Stimulated activated CD4-positive, alpha-beta T cell treated with anti-CD3 and anti-CD28 coated beads, TNF-alpha, amount 100 ng/mL, for 1 hour (primary cell): ENCODE measurements around the gene ARL14EPL.

Experiments
- DNase-seq, 3 donors: peaks; one replicate each; pipeline ENCODE4 v3.0.0-alpha.2; 2020; ENCODE audit warnings: low read depth in 3 of 3, low spot score in 1 of 3

Gene ARL14EPL

DNA sequence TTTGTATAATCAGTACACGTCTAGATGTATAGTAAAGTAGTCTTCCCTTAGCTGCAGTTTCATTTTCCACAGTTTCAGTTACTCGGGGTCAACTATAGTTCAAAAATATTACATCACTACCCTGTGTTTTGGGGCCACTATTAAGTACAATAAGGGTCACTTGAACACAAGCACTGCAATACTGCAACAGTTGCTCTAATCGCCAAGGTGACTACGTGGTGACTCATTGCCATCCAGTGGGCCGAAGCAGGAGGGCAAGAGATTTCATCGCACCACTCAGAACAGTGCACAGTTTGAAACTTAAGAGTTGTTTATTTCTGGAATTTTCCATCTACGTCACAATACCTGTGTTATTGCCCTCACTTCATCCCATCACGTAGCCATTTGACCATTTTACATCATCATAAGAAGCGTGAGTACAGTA is at the start of gene ARL14EPL:
Gene ARL14EPL (plus strand): TSS at position 379 of the 424 bp plus-strand sequence. CDS start 18,994 bp downstream, outside the sequence.
- DNase-seq = no peak

DNA sequence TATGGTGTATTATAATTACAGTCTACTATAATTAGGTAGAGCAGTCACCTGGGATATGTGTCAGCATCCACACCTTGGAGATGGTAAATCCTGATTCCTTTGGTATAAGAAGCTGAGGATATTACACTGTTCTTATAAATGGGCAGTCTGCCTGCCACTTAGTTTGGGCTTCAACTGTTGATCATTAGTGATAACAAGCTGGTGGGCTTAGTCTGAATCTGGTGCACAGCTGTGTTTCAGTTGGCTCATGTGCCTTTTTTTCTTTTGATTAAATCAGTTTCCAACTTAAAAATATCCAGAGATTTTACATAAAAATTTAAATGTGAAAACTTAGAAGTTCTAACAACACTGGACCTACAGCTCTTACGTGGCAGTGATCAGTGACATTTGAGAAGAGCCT is 48.8 kb upstream of the ARL14EPL start:
- DNase-seq = no peak

DNA sequence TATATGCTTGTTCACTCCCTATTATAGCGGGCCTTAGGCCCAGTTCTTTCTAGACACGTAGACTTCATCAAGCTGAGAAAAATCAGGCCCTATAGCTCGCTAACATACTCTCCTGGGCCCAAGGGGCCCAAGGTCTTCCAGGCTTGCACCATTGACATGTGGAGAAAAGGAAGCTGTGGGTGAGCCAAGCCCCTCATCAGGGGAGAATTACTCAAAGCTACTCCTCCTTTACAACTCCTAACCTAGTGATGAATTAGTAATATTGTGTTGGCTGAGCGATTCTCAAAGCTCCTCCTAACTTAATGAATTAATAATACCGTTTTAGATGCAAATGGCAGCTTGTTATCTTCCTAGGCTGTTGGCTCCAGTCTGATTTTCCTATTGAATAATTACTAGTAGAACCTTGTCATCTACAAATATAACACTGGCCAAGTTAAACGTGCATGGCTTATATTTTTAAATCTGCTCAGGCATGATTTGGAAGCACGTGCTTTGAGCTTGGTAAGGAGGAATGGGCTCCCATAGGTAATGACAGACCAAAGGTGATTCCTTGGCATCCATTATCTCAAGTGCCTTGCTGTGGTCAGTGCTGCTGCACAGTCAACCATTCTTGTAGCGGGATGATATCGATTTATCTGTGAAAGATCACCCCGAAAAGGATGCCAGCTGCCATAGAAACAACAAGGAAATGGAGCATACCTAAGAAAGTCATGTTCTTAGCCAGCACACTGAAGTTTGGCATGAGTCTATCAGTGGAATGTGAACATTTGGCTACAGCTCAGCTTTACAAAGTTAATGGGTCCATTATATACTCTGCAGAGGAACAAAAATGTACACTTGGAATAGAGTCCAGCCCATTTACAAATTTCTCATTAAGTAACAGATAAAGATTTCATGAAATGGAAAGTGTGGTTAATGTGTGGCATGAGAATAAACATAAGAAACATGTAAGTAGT is 46.2 kb upstream of the ARL14EPL start:
- DNase-seq = no peak

DNA sequence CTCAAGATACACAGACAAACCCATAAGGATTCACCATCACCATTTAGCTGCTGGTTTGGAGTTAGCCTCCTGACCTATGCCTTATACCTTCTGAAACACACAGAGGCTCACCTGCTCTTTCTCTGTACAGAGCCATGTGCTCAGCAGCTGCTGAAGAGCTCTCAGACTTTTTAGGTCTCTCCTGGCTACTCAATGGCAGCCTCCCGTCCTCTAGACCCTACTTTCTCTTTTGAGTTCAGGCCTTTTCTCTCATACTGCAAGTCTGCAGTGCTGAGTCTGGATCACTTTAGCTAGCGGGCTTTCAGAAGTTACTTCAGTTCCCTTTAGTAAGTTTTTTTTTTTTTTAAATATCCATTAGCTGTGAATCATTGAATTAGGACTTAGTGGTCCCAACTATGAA is 44.3 kb upstream of the ARL14EPL start:
- no peak for DNase-seq

DNA sequence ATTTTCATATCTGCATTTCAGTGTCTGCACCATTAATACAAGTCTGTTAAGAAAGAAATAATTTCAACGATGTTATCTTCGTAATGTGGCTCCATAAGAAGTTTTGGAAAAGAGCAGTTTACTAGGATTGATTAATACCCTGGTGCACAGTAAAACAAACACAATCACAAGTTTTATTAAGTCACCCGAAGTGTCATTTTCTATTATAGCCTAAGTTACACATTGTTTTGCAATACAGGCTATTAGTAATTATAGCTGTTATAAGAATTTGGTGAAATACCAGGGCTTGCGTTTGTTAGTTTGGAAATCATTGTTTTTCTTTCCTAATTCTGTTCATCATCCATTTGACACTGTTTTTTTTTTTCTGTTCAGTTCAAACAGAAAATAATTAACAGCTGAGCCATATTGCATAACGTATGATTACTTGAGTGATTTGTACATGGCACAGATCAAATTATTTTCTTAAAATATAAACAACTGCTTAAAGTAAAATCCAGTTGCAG is 39.4 kb upstream of the ARL14EPL start:
- no peak for DNase-seq

DNA sequence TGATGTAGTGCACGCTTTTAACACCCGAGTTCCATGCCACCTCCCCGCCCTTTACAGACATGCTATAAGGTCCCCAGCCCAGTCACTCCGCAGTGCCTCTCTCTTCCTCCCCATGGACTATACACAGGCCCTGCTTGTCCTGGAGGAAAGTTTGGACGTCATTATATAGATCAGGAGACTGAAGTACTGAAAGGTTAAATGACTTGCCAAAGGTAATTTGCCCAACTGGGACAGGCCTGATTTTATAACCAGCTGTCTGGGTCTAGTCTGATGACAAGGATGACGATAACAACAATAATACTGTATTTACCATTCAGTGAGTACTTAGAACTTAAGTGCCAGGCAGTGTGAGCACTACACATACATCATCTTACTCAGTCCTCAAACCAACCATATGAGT is 36.9 kb upstream of the ARL14EPL start:
- no peak for DNase-seq

DNA sequence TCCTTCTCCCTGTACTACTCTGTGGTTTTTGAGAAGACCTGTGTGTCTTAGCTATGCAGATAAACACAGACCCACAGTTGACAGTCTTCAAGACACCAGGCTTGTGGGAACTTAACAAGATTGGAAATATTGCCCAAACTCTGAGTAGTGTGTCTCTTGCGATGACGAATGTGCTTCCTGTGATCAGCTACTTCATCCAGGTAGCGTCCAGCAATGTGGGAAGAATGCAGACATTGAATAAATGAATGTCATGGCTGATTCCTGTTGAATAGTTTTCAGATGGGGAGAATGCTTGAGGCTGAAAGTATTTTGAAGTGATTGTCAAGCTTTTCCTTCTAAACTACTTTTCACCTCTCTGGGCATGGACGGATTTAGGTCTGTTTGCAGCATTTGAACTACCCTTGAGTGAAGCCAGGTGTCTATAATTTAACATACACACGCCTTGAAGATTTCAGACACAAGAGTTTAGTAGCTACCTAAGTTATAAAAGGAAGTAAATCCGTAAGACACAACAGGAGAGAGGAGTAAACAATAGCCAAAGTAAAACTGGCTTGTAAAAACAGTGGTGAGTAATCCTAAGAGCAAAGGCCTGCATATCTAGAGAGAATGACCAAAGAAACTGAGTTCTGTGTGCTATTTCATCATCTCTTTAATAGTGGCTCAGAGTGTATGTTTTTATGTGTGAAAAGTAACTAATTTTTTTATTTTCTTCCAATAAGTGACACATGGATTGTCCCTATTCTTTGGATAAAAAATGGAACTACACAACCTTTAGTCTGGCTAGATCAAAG is 30.0 kb upstream of the ARL14EPL start:
- DNase-seq = no peak

DNA sequence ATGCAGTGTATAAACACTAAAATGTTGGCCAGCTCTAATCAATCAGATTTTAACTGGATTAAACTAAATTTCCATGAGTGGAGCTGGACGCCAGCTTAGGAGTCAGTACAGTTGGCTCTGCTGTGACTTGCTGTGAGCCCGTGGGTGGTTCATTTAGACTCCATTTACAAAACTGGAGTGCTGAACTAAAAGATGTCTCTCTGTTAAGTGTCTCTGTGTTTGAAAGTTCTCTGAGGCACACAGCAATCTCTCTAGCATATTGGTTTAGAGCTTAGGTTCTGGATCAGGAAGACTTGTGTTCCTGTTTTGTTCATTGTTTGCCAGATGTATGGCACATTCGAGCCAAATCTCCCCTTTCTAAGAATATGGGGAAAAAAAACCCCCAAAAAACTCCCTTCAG is 28.0 kb upstream of the ARL14EPL start:
- no peak for DNase-seq

DNA sequence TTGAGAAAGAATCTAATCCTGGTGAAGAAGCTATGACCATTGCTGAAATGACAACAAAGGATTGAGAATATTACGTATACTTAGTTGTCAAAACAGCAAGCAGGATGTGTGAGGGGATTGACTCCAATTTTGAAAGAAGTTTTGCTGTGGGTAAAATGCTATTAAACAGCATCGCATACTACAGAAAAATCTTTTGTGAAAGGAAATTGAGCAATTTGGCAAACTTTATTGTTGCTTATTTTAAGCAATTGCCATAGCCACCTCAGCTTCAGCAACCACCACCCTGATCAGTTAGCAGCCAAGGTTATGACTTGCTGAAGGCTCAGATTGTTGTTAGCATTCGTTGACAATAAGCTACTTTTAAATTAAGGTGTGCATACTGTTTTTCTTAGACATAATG is 22.5 kb upstream of the ARL14EPL start:
- DNase-seq = no peak

DNA sequence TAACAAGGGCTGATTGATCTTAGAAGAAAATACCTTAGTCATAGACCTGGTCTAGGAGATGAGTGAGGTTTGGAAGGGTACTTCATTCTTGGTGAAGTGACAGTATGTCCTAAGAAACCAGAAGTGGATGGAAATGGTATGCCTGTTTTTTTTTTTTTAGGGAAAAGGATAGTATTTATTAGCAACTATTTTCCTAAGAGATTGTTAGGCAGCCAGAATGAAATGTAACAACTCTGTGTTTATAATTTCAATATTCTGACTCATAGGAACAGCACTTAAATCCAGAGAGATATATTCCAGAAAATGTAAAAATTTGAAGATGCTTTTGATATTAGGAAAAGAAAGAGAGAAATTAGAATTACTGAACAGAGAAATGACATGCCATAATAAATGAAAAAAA is 21.2 kb upstream of the ARL14EPL start:
- no peak for DNase-seq

DNA sequence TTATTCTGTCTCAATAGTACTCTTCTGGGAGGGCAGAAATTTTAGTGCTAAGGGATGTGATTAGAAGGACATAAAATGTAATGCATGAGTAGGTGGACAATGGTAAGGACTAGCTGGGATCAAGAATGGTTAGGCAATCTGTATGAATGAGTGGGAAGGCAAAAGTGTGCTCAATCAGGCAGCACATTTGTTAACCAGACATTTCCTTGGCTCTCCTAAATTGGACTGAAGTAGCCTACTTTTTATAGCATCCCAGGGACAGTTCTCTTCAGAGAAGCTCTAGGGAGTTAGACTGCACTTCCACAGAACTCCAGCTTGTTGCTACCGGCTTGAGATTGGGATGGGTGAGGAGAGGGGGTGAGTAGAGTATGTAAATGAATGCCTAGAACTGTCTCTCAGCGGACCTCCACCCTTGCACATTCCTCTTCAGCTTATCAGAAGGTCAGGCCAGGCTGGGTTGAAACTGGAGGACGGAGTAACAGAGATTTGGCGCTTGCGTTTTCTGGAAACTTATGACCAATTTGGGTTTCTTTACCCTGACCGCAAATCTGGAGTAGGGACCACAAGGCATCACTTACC is 19.0 kb upstream of the ARL14EPL start:
- no peak for DNase-seq

DNA sequence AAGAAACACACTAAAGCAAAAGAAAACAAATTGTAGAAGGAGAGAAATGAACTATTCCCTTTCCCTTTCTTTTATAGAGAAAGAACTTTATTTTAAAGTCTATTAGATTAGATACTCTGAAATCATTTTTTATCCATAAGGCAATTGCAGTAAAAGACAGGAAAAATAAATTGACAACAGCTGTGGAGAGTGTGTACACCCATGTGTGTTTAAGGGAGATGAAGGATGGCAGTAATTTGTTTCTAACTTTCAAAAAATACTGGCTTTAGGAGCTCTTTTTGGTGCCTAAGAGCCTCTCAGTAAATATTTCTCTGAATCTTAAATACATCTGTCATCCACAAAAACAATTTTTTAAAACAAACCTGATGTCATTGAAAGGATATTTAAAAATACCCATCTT is 18.3 kb upstream of the ARL14EPL start:
- DNase-seq = no peak

DNA sequence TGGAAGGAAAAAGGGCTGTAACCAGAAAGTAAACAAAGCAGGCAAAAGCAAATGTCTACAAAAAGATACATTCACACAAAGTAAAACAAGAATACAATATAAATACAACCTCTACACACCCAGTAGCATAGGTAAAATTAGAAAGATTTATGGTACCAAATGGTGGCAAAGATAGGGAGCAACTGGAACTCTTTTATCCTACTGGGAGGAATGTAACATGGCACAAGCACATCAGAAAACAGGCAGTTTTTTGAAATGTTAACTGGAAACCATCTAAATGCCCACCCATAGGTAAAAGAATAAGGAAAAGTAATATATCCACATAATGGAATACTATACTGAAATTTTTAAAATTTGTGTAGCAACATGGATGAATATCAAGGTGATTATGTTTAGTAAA is 8.7 kb upstream of the ARL14EPL start:
- no peak for DNase-seq

DNA sequence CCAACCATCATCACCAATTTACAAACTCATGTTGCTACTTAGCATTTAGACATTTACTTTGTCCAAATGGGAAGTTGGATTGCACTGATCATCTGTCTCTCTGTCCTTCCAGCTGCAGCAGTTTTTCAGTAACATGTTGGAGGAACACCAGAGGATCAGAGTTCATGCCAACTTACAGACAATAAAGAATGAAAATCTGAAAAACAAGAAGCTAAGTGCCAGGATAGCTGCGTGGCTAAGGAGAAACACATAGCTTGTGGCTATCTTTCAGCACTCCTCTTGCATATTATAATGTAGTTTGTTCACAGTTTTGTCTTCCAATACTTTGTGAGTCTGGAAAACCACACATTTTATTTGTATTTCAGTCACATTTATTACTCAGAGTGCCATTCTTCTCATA is 6.4 kb upstream of the ARL14EPL start:
- DNase-seq = no peak

DNA sequence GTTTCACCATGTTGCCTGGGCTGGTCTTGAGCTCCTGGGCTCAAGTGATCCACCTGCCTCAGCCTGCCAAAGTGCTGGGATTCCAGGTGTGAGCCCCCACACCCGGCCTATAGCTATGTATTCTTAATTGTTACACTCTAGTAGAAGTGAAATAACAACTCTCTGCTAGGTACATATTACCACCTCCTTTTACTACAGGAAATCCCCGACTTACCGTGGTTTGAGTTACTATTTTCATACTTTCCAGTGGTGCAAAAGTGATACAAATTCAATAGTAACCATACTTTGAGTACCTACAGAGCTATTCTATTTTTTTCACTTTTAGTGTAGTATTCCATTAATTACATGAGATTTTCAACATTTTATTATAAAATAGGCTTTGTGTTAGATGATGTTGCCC is 719 bp downstream of the ARL14EPL start:
- no peak for DNase-seq

DNA sequence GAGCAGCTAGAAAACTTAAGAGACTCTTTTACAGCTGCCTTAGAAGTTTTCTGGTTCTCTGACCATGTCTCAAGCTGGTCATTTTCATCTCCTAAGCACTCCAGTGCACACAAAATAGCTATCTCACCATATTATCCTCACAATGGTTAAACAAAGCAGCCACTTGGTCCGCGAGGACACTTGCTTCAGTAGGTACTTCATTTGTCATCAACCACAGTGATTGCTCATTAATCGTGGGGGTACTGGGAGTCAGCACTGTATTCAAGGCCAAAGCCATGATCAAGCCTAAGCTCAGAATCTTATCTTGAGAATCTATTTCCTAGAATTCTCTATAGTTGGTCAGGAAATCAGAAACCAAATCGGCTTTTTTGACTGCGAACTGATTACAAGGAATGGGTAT is 2.9 kb downstream of the ARL14EPL start:
- DNase-seq = no peak

DNA sequence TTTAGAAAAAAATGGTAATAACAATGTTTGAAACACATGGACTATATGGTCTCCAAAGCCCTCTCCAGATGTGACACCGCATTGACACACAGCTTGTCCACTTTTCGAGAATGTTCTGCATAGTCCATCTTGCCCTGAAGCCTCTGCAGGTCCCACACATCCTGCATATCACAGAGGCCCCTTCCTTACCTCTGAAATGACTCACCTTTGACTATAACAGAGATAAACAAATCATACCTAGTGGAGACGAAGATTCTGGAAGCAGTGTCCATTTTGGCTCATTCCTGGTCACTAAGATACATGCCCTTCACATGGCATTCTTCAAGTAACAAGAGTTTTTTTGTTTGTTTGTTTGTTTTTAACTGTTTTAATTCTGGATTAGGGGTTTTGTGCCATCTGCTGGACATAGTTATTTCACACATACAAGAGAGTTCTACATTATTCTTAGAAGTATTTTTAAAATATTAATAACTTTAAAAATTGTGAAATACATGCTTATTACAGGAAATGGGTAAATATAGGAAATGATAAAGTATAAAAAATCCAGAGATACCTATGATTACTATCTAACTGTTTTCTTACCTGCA is 5.1 kb downstream of the ARL14EPL start:
- DNase-seq = no peak

DNA sequence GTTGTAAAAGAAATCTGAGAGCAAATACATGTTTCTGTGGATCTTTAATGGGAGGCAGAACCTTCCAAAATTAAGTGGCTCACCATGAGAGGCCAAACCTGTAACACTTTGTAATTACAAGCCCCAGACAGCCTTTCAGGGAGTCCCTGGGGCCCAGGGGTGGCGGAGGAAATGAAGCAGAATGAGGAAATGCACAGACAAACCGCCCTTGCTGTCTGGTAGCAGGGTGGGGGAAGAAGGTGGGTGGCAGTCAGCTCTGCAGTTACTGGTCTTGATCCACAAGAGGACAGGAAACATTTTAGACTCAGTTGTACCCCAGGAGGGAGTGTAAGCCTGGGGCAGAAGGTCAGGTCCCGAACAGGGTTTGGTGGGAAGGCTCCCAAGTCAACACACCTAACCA is 6.5 kb downstream of the ARL14EPL start:
- DNase-seq = no peak

DNA sequence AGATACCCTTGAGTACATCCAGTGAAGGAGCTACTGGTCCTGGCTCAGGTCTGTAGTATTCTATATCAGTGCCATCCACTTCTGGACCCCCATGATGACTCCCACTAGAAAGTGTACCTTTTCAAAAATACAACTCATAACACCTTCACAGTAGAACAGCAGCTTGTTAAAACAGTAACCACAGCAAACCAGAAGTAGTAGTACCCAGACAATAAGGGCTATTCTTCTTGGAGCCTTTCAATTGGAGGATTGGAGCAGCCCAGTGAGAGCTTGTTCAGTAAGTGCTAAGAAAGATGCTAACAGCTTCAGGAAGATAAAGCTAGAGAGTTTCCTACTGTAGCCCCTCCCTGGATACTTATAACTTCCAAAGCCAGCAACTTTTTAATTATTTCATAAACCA is 10.1 kb downstream of the ARL14EPL start:
- DNase-seq = no peak

DNA sequence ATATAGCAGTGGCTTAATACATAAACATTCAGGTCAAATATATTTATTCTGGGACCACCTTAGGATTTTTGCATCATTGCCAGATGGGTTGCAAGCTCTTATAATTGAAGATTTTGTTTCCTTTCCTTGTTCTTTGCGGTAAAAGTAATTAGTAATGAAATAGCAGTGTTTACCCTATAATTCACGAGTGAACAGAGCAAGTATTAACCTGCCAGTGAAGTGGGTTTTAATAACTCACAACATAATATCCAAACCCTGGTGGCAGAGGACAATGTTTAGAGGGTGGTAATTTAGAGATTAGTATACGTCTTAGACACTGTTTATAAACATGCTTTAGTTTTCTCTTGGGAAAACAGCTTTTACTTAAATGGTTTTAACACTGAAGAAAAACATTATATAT is 11.8 kb downstream of the ARL14EPL start:
- no peak for DNase-seq

DNA sequence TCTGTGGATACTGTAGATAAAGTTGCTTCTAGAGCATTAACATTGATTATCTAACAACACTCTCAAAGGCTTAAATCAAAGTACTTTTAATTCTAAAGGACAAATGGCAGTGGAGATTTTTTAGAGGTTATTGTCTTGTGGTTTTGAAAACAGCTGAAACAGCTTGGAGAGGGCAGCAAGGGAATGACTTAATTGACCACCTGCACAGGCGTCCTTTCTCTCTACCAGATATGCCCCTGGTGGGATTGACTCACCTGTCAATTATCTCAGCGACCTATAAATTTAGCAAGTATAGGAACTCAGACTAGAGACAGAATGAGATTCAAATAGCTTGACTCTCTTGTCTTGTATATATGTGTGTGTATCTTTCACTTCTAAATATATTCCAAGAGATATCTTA is 13.5 kb downstream of the ARL14EPL start:
- no peak for DNase-seq
